ENCODE measurements around the gene USF3. TPM values are rescaled to one million over a fixed set of nuclear protein-coding genes. Genes with fewer than 3 reads are reported as not detected.

USF3 gene
- total and polyA plus RNA-seq, 2 of the 13 experiments (the other 11 are each of a cell fraction or from before 2014, with no cell fraction given) = 6.3 to 15.2 TPM

DNA sequence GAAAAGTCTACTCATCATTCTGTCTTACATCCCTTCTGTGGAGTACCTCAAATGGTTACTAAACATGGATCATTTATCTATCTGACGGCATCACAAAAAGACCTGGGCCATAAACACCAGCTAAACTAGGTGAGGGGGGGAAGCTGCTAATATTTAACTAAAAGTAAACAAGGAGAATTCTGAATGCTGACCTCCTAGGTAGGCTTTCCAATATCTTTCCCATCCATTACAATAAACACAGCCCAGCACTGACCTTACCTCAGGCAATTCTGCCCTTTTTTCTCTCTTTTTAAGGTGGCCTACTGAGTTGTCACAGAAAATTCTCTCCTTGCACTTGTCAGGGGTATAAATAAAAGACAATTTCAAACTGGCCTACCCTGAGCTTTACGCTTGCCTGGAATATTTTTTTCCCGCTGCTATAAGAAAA lies 33.1 kb downstream of the USF3 start (continued):
- TF ChIP-seq, protein P1, sequence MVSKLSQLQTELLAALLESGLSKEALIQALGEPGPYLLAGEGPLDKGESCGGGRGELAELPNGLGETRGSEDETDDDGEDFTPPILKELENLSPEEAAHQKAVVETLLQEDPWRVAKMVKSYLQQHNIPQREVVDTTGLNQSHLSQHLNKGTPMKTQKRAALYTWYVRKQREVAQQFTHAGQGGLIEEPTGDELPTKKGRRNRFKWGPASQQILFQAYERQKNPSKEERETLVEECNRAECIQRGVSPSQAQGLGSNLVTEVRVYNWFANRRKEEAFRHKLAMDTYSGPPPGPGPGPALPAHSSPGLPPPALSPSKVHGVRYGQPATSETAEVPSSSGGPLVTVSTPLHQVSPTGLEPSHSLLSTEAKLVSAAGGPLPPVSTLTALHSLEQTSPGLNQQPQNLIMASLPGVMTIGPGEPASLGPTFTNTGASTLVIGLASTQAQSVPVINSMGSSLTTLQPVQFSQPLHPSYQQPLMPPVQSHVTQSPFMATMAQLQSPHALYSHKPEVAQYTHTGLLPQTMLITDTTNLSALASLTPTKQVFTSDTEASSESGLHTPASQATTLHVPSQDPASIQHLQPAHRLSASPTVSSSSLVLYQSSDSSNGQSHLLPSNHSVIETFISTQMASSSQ (IDR thresholded peaks at IDR 0.05; ENCODE audit: low read depth) = peak; percentile 99
- TF ChIP-seq, protein P1 (CRISPR knock-in tag; IDR thresholded peaks at IDR 0.05; ENCODE audit: borderline replicate concordance) = peak; percentile 99
- TF ChIP-seq ZFY (CRISPR knock-in tag; IDR thresholded peaks at IDR 0.05) (no peak; the same call in 1 of the 2 replicates), POLR2AphosphoS5 (IDR thresholded peaks at IDR 0.05; ENCODE audit: low read depth, low read length) (peak; percentile 61; the same call in 1 of the 2 replicates), FOXJ3 (CRISPR knock-in tag; IDR thresholded peaks at IDR 0.05; ENCODE audit: borderline replicate concordance) (peak; percentile 51; the same call in 1 of the 2 replicates), NR1H2 (CRISPR knock-in tag; IDR thresholded peaks at IDR 0.05; ENCODE audit: borderline replicate concordance, low read depth) (no peak), DNMT3B (CRISPR knock-in tag; conservative IDR thresholded peaks at IDR 0.05) (no peak), NCOA5 (CRISPR knock-in tag; IDR thresholded peaks at IDR 0.05) (no peak), ZNF260 (CRISPR knock-in tag; IDR thresholded peaks at IDR 0.05; ENCODE audit: borderline replicate concordance, low read depth) (no peak), NCOA2 (CRISPR knock-in tag; IDR thresholded peaks at IDR 0.05) (peak; percentile 64; the same call in 1 of the 2 replicates), SIX4 (CRISPR knock-in tag; IDR thresholded peaks at IDR 0.05) (no peak), GPN1 (CRISPR knock-in tag; IDR thresholded peaks at IDR 0.05; ENCODE audit: borderline replicate concordance) (no peak), RBAK (CRISPR knock-in tag; IDR thresholded peaks at IDR 0.05) (no peak), BRD4 (CRISPR knock-in tag; IDR thresholded peaks at IDR 0.05) (no peak), CEBPG (CRISPR knock-in tag; IDR thresholded peaks at IDR 0.05) (peak; percentile 41; the same call in 1 of the 2 replicates), ZKSCAN8 (CRISPR knock-in tag; IDR thresholded peaks at IDR 0.05; ENCODE audit: borderline replicate concordance) (no peak), SRF (IDR thresholded peaks at IDR 0.05; ENCODE audit: low read depth, low read length) (no peak), ZNF709 (CRISPR knock-in tag; IDR thresholded peaks at IDR 0.05) (no peak), FOXK2 (IDR thresholded peaks at IDR 0.05) (peak; percentile 90), ZNF350 (CRISPR knock-in tag; IDR thresholded peaks at IDR 0.05; ENCODE audit: borderline replicate concordance, low read depth) (no peak), ZNF562 (CRISPR knock-in tag; IDR thresholded peaks at IDR 0.05; ENCODE audit: borderline replicate concordance) (no peak), HMGA1 (CRISPR knock-in tag; conservative IDR thresholded peaks at IDR 0.05) (no peak), HCFC1 (IDR thresholded peaks at IDR 0.05; ENCODE audit: low read depth, low read length) (no peak), ZNF598 (CRISPR knock-in tag; IDR thresholded peaks at IDR 0.05; ENCODE audit: borderline replicate concordance) (no peak), FLYWCH1 (CRISPR knock-in tag; IDR thresholded peaks at IDR 0.05) (no peak), FOSL2 (CRISPR knock-in tag; IDR thresholded peaks at IDR 0.05) (no peak), NR3C1 (CRISPR knock-in tag; IDR thresholded peaks at IDR 0.05) (no peak), ZFP1 (CRISPR knock-in tag; IDR thresholded peaks at IDR 0.05) (peak; percentile 73; the same call in 1 of the 2 replicates)
- TF ChIP-seq, protein P2, sequence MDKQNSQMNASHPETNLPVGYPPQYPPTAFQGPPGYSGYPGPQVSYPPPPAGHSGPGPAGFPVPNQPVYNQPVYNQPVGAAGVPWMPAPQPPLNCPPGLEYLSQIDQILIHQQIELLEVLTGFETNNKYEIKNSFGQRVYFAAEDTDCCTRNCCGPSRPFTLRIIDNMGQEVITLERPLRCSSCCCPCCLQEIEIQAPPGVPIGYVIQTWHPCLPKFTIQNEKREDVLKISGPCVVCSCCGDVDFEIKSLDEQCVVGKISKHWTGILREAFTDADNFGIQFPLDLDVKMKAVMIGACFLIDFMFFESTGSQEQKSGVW (CRISPR knock-in tag; IDR thresholded peaks at IDR 0.05; ENCODE audit: borderline replicate concordance) = no peak
- TF ChIP-seq, protein P3, sequence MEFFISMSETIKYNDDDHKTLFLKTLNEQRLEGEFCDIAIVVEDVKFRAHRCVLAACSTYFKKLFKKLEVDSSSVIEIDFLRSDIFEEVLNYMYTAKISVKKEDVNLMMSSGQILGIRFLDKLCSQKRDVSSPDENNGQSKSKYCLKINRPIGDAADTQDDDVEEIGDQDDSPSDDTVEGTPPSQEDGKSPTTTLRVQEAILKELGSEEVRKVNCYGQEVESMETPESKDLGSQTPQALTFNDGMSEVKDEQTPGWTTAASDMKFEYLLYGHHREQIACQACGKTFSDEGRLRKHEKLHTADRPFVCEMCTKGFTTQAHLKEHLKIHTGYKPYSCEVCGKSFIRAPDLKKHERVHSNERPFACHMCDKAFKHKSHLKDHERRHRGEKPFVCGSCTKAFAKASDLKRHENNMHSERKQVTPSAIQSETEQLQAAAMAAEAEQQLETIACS (CRISPR knock-in tag; IDR thresholded peaks at IDR 0.05) = no peak
